H1 (cell line): ENCODE data around the gene PNPLA3. TPM values are rescaled to one million over a fixed set of nuclear protein-coding genes. Genes with fewer than 3 reads are reported as not detected.

Experiments used
- CBX8 ChIP-seq: fragments of 300-800, 300-1000 bp; sonication (generic); IDR thresholded peaks from 2 replicates; pipeline ENCODE4 v1.7.1; 2016; ENCODE audit warnings: low read depth, low read length, borderline replicate concordance
- CHD2 ChIP-seq: IDR thresholded peaks from 2 replicates; pipeline ENCODE4 v1.6.1; 2012; ENCODE audit warnings: low read length, improper control_type of control experiment
- CHD7 ChIP-seq: fragments of 300-600 bp; sonication (generic); IDR thresholded peaks from 2 replicates; pipeline ENCODE4 v1.7.1; 2012; ENCODE audit warnings: low read length, moderate library complexity, mild to moderate bottlenecking, inconsistent platforms; ENCODE audit not compliant: insufficient replicate concordance
- EZH2 ChIP-seq: fragments of 200-600 bp; sonication (generic); IDR thresholded peaks from 2 replicates; pipeline ENCODE4 v1.7.1; 2012; ENCODE audit warnings: low read depth, mild to moderate bottlenecking, moderate library complexity, low read length, inconsistent platforms; ENCODE audit not compliant: severe bottlenecking
- HDAC6 ChIP-seq: IDR thresholded peaks from one replicate; pipeline ENCODE4 v1.7.1; 2012; ENCODE audit warnings: low read depth, mild to moderate bottlenecking, inconsistent platforms, low read length, moderate library complexity
- RBBP5 ChIP-seq: IDR thresholded peaks from 2 replicates; pipeline ENCODE4 v1.7.1; 2012; ENCODE audit warnings: low read depth, mild to moderate bottlenecking, inconsistent platforms, low read length, moderate library complexity, borderline replicate concordance
- SIN3A ChIP-seq, 2 experiments: IDR thresholded peaks in 1 of 2; conservative IDR thresholded peaks in 1 of 2; 2 replicates each; pipeline ENCODE4 v1.6.1; 2011 to 2012; ENCODE audit warnings: low read length in 2 of 2, improper control_type of control experiment in 1 of 2, low read depth in 1 of 2, mild to moderate bottlenecking in 1 of 2
- SP1 ChIP-seq: IDR thresholded peaks from 2 replicates; pipeline ENCODE4 v1.6.1; 2011; ENCODE audit warnings: low read depth, low read length
- TCF12 ChIP-seq: IDR thresholded peaks from 2 replicates; pipeline ENCODE4 v1.6.1; 2011; ENCODE audit warnings: low read depth, mild to moderate bottlenecking, low read length
- polyA plus RNA-seq, 7 experiments: library from polyadenylated mRNA; depleted of rRNA in 3 of 7; stranded (reverse) in 5 of 7; unstranded in 2 of 7; fragments of >200 nt in 5 of 7; fragments of 200-250 nt in 2 of 7; gene quantifications; 1 replicate in 5 of 7; 2 replicates in 1 of 7; 4 replicates in 1 of 7; pipeline versions ENCODE4 v1.2.1 to v1.2.3, GENCODE V29; 2011 to 2013; ENCODE audit warnings: missing spikeins in 2 of 7, mixed read lengths in 2 of 7
- total RNA-seq: library from RNA; stranded (reverse); fragmentation: NEBNext Ultra II Directional; extraction: Animal tissue kit (Norgen Biotek cat#: 25700); gene quantifications from 2 replicates; pipeline ENCODE4 v1.2.1, GENCODE V29; 2021

Gene PNPLA3
- total and polyA plus RNA-seq, 2 of the 8 experiments (the other 6 are each of a cell fraction or from before 2014, with no cell fraction given) = 17.5 to 23.4 TPM

DNA sequence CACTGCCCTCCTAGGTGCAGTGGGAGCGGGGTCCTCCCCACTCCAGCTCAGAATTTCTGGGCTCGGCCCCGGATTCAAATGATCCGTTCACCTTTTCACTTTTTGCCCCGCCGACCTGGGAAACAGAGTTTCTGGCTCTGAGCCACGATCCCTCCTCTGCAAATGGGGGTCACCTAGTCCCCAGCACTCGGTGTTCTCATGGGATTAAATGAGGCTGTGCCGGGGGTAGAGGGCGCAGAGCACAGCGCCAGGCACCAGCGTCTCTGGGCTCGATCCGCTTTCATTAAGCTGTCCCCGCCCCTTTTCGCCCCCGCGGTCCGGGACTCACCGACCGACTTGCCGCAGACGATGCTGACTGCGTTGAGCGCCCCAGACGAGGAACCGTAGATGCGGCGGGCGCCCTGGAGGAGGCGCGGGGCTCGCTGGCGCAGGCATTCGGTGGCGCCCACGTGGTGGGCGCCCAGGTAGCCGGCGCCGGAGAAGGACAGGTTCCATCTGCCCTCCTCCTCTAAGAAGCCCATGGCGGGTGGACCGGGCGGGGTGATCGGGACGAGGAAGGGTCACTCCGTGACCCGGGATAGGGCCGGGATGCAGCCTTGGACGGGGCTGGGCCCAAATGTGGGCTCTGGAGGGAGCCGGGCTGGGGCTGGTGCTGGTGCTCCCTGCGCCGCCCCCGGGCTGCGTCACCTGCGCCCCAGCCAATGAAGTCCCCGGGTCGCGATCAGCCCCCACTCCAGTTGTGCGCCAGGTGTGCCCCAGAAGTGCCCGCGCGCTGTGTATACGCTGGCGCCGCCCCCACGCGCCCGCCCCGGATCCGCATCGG lies 32.0 kb upstream of the PNPLA3 start, which contains the start of gene PNPLA5 (continued):
- TF ChIP-seq CHD7 (no peak), EZH2 (peak; percentile 22), SP1 (no peak), SIN3A (conservative IDR thresholded peaks at IDR 0.05 in 1 of 2, IDR thresholded peaks at IDR 0.05 in 1 of 2; ENCODE audit: low read depth in 1 of 2, low read length in 2 of 2) (peak in 1 of 2 experiments; percentile 39; a peak in 1 of 4 replicates), CBX8 (no peak), CHD2 (no peak), HDAC6 (no peak), RBBP5 (peak; percentile 41; the same call in 1 of the 2 replicates), TCF12 (peak; percentile 61; the same call in 1 of the 2 replicates)
